MM.1S (cell line): ENCODE data around the gene PDF.

ENCODE experiments used
- DNase-seq: peaks from one replicate; pipeline ENCODE4 v3.0.0-alpha.2; 2015
- H2AFZ ChIP-seq: fragments of 300-600 bp; sonication (generic); 2 replicates; pipeline ENCODE4 v1.6.0; 2016; ENCODE audit warnings: antibody characterized with exemption, low read length
- H3F3A ChIP-seq: fragments of 300-600 bp; sonication (generic); 2 replicates; pipeline ENCODE4 v1.6.1; 2016; ENCODE audit warnings: mild to moderate bottlenecking, antibody characterized with exemption, low read length, moderate library complexity, mixed read lengths; ENCODE audit not compliant: insufficient read depth
- H3K27ac ChIP-seq: fragments of 300-600 bp; sonication (generic); 2 replicates; pipeline ENCODE4 v1.5.1; 2016; ENCODE audit warnings: mild to moderate bottlenecking, low read length
- H3K27me3 ChIP-seq: fragments of 300-600 bp; sonication (generic); replicated peaks from 2 replicates; pipeline ENCODE4 v1.6.0; 2016; ENCODE audit warnings: low read length; ENCODE audit not compliant: insufficient read depth
- H3K36me3 ChIP-seq: fragments of 300-600 bp; sonication (generic); replicated peaks from 2 replicates; pipeline ENCODE4 v1.6.1; 2016; ENCODE audit warnings: mild to moderate bottlenecking, low read length, mixed read lengths; ENCODE audit not compliant: insufficient read depth
- H3K4me1 ChIP-seq: fragments of 300-600 bp; sonication (generic); 2 replicates; pipeline ENCODE4 v1.6.1; 2016; ENCODE audit warnings: low read length, mixed read lengths
- H3K4me2 ChIP-seq: fragments of 300-600 bp; sonication (generic); 2 replicates; pipeline ENCODE4 v1.6.0; 2016; ENCODE audit warnings: low read depth, low read length
- H3K4me3 ChIP-seq: fragments of 300-600 bp; sonication (generic); 2 replicates; pipeline ENCODE4 v1.5.1; 2016; ENCODE audit warnings: low read length, mixed read lengths
- H3K79me2 ChIP-seq: fragments of 300-600 bp; sonication (generic); 2 replicates; pipeline ENCODE4 v1.6.1; 2016; ENCODE audit warnings: mixed run types, low read length, mixed read lengths
- H3K9ac ChIP-seq: fragments of 300-600 bp; sonication (generic); 2 replicates; pipeline ENCODE4 v1.6.1; 2016; ENCODE audit warnings: low read length, mixed read lengths
- H3K9me2 ChIP-seq: fragments of 300-600 bp; sonication (generic); replicated peaks from 2 replicates; pipeline ENCODE4 v1.6.1; 2016; ENCODE audit warnings: mild to moderate bottlenecking, low read length, mixed read lengths; ENCODE audit not compliant: insufficient read depth
- H3K9me3 ChIP-seq: fragments of 300-600 bp; sonication (generic); replicated peaks from 2 replicates; pipeline ENCODE4 v1.6.1; 2016; ENCODE audit warnings: mild to moderate bottlenecking, low read length, mixed read lengths; ENCODE audit not compliant: insufficient read depth
- H4K20me1 ChIP-seq: fragments of 300-600 bp; sonication (generic); 2 replicates; pipeline ENCODE4 v1.6.1; 2016; ENCODE audit warnings: mild to moderate bottlenecking, low read length, moderate library complexity, mixed read lengths; ENCODE audit not compliant: insufficient read depth
- CTCF ChIP-seq: fragments of 300-600 bp; sonication (generic); IDR thresholded peaks from 2 replicates; pipeline ENCODE4 v1.5.1; 2016; ENCODE audit warnings: antibody characterized with exemption, low read length, mixed read lengths
- EZH2 ChIP-seq: fragments of 300-600 bp; sonication (generic); optimal IDR thresholded peaks from 2 replicates; pipeline ENCODE3; 2017; ENCODE audit warnings: low read depth, mild to moderate bottlenecking, antibody characterized with exemption, low read length, mixed read lengths
- EZH2phosphoT487 ChIP-seq: fragments of 300-600 bp; sonication (generic); IDR thresholded peaks from 2 replicates; pipeline ENCODE4 v1.6.1; 2018; ENCODE audit warnings: antibody characterized with exemption, low read length

PDF gene

GRCh38 chr16:69307091-69307490, 23.3 kb downstream of the PDF start:
- Histone ChIP-seq H3K9ac (no peak overlapping the region), H3K4me2 (no peak overlapping the region), H3K4me1 (peaks cover 6% of the 10 kb centered on the region; the same call in 1 of the 2 replicates), H3K36me3 (no peaks in the 10 kb centered on the region), H3K9me2 (no peaks in the 10 kb centered on the region), H4K20me1 (no peaks in the 10 kb centered on the region), H3F3A (peaks cover 6% of the 10 kb centered on the region; the same call in 1 of the 2 replicates), H3K27me3 (no peaks in the 10 kb centered on the region), H3K27ac (no peak overlapping the region), H3K4me3 (no peak overlapping the region), H2AFZ (no peak overlapping the region), H3K9me3 (no peaks in the 10 kb centered on the region), H3K79me2 (peaks cover 6% of the 10 kb centered on the region)
- no peak for TF ChIP-seq EZH2phosphoT487
- TF ChIP-seq CTCF, result no peak
- TF ChIP-seq EZH2, result no peak
- no peak for DNase-seq

DNA sequence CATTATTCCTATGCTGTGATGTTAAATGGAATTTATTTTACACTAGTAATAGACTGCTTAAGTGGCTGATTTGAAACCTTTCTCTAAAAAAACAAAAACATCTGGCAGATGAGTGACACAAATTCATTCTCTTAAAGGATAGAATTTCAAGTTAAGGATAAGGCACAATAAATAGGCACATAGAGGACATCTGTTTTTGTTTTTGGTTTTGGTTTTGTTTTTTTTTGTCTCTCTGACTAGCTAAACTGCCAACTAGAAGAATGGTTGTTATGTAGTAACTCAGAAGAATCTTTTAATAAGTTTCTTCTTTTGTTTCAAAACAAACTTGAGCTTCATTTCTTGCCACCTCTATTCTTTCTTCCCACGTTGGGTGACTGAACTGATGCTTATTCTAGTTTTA, 24.4 kb downstream of the PDF start:
- Histone ChIP-seq H3K27me3 (no peaks in the 10 kb centered on the region), H3K4me2 (no peak overlapping the region), H2AFZ (no peak overlapping the region), H3K79me2 (no peaks in the 10 kb centered on the region), H3F3A (no peaks in the 10 kb centered on the region), H3K4me3 (no peak overlapping the region), H4K20me1 (no peaks in the 10 kb centered on the region), H3K4me1 (peaks cover 6% of the 10 kb centered on the region; the same call in 1 of the 2 replicates), H3K9ac (no peak overlapping the region), H3K9me2 (no peaks in the 10 kb centered on the region), H3K27ac (no peak overlapping the region), H3K9me3 (no peaks in the 10 kb centered on the region), H3K36me3 (no peaks in the 10 kb centered on the region)
- TF ChIP-seq CTCF, result no peak
- no peak for DNase-seq

DNA sequence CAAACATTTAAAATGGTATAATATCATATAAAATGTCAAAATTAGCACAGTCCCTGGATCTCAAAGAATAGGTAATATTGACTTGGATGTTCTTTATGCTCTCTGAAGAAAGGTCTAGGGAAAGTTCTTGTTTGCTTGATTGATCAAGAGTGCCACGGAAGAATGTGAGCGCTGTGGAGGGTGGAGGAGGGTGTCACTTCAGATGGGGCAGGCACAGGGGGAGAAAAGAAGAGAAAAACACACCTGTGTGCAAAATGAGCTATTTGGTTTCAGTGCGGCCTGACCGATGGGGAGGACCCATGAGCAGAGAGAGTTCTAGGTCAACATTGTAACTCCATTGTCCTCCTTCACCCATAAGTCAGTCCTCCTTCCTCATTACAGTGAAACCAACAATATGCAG, 28.1 kb downstream of the PDF start:
- no peaks in the 10 kb centered on the region for H3K79me2 ChIP-seq
- H2AFZ ChIP-seq, result no peak overlapping the region
- no peaks in the 10 kb centered on the region for H3K36me3 ChIP-seq
- H3K9me2 ChIP-seq, result no peaks in the 10 kb centered on the region
- H3K4me2 ChIP-seq, result no peak overlapping the region
- peaks cover 6% of the 10 kb centered on the region; the same call in 1 of the 2 replicates for H3K4me1 ChIP-seq
- H3K9me3 ChIP-seq, result no peaks in the 10 kb centered on the region
- no peak overlapping the region for H3K9ac ChIP-seq
- no peaks in the 10 kb centered on the region for H3K27me3 ChIP-seq
- H3K4me3 ChIP-seq, result no peak overlapping the region
- H3F3A ChIP-seq, result no peaks in the 10 kb centered on the region
- TF ChIP-seq CTCF (no peak), EZH2 (no peak), EZH2phosphoT487 (no peak)
- no peak overlapping the region for H3K27ac ChIP-seq
- H4K20me1 ChIP-seq, result no peaks in the 10 kb centered on the region
- no peak for DNase-seq
